Measurements from ENCODE around the gene MBD3.

MBD3 gene

GRCh38 chr19:1618157-1619093, 25.8 kb upstream of the MBD3 start:
- DNase-seq, result peak in 1 of 2 donors; percentile 37

GRCh38 chr19:1616875-1617274, 24.2 kb upstream of the MBD3 start:
- no peak for DNase-seq

DNA sequence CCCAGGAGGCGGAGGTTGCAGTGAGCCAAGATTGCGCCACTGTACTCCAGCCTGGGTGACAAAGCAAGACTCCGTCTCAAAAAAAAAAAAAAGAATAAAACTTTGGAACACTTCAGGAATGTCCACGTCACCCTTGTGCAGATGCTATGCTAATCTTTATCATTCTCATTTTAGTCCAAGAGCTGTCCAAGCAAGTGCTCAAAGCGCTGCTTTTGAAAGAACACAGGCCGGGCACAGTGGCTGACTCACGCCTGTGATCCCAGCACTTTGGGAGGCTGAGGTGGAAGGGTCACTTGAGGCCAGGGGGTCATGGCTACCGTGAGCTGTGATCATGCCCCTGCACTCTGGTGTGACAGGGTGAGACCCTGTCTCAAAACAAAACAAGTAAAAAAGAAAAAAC, 23.7 kb upstream of the MBD3 start:
- DNase-seq, result no peak

DNA sequence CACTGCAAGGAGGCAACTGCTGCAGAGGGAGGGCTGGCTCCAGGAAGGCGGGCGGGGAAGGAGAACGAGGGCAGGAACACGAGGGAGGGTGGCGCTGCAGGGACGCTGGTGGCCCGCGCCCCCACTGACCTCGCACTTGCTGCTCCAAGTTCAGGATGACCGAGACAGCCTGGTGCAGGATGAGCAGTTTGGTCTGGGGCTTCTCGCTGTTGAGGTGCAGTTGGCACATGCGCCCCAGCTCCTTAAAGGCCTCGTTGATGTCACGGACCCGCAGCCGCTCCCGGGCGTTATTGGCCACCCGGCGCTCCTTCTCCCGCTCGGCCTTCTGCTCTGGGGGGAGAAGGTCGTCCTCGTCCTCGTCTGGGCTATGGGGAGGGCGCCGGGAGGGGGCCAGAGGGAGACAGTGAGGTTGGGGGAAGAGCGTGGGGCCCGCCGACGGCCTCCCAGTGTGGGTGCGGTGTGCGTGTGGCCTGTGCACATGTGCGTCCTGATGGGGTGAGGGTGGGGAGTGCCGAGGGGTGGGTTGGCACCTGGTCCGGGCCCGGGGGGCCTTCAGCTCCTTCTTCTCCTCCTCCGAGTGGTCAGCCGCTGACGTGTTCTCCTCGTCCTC, 22.6 kb upstream of the MBD3 start:
- DNase-seq, result no peak

GRCh38 chr19:1613808-1614570, 21.3 kb upstream of the MBD3 start:
- DNase-seq, result no peak

DNA sequence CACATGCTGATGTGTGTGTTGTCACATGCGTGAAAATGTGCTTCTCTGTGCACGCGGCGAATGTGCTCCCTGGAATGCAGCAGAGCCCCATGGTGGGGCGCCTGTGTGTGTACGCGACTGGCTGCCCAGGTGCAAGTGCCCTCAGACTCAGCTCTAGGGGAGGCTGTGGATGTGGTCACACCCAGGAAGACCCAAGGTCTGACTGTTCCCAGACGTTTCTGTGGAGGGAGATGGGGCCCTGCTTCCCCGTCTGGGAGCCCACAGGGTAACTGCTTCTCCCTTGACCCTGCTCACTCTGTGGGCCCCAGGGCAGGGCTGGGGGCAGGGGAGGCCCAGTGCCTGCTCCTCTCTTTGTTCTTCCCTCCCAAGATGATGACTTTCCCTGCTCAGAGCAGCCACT, 20.5 kb upstream of the MBD3 start:
- DNase-seq, result no peak

GRCh38 chr19:1612114-1613086, 19.7 kb upstream of the MBD3 start:
- no peak for DNase-seq

DNA sequence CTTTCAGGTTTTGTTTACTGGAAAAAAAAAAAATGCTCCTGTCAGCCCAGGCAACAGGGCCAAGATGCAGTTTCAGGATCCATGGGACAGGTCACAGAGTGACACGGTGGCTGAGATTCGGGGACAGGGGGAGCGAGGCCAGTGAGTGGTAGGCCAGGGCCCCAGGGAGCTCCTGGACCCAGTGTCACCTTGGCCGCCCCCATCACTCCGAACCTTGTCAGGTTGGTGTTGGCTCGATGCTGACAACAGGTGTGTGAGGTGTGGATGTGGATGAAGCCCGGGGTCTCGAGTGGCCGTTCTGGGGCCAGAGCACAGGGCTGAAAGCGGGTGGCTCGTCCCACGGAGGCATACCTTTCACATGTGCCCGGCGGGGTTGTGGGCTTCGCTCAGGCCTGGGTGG, 18.7 kb upstream of the MBD3 start:
- no peak for DNase-seq

DNA sequence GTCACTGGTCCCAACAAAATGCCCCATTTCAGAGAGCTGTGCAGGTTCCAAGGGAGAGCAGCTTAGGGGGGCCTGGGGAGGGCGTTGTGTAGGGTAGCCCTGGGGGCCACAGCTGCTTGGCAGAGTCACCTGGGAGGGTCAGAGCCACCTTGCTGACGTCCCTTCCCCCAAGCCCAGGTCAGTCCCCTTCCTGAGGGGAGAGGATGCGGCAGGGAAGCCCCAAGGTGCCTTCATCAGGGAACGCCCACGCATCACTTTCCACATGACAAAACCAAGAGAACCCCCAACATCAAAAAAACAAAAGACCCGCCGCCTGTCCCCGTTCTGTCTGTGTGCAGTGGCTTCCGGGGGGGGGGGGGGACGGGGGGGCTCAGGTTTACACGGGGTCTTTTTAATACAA, 17.9 kb upstream of the MBD3 start:
- DNase-seq, result no peak

GRCh38 chr19:1609680-1610474, 17.2 kb upstream of the MBD3 start:
- no peak for DNase-seq

- peak; percentile 28 to 34 for DNase-seq
These were observed 16.4 kb upstream of the MBD3 start for GRCh38 chr19:1609103-1609396.

DNA sequence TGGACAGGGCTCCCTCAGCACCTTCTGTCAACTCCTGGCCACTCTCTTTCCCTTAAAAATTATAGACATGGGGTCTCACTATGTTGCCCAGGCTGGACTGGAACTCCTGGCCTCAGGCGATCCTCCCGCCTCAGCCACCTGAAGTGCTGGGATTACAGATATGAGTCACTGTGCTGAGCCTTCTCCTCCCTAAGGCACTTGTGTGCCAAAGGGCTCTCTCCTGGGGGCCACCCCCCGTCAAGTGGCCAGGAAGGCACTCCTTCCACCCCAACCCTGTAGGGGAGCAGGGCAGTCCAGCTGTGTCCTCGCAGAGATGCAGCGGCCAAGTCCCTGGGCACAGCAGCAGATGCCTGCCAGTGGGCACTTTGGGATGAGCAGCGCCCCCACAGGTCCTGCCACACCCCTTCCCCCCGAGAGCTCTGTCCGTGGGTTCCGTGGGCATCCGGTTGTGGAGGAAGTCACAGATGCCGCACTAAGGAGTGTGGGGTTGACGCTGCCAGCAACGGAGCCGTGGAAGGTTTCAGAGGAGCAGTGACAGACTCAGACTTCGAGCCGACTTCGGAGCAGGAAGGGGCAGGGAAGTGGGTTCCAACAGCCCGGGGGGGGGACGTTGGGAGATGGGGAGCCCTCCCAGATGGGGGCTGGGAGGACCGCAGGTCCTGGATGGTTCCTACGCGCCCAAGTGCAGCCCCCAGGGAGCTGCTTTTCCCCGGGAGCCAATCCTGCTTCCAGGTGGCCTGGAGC, 15.9 kb upstream of the MBD3 start:
- peak; percentile 18 to 48 for DNase-seq

DNA sequence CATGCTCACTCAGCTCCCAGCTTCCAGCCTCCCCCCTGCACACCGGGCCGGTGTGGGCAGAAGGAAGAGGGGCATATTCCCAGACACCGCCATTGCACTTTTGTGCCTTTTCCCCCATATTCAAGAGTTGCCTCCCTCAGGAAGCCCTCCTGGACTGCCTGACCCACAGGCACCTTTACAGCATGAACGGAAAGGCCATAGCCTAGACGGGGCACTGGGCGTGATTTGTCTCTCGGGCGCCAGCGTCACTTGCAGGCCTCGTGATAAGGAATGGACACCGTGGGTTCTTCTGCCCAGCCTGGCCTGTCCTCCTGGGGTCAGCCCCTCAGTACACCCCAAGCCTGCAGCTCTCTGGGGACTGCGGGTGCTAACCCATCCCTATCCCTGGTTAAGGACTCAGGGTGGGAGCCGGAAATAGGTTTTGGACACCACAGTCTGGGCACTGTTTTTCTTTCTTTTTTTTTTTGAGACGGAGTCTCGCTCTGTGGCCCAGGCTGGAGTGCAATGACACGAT, 13.5 kb upstream of the MBD3 start:
- no peak for DNase-seq

GRCh38 chr19:1605236-1606137, 12.8 kb upstream of the MBD3 start, which contains the start of gene UQCR11:
Gene UQCR11, minus strand, starts transcription at chr19:1605462. Its CDS starts 53 bp downstream, at chr19:1605409.
- peak; percentile 94 for DNase-seq

DNA sequence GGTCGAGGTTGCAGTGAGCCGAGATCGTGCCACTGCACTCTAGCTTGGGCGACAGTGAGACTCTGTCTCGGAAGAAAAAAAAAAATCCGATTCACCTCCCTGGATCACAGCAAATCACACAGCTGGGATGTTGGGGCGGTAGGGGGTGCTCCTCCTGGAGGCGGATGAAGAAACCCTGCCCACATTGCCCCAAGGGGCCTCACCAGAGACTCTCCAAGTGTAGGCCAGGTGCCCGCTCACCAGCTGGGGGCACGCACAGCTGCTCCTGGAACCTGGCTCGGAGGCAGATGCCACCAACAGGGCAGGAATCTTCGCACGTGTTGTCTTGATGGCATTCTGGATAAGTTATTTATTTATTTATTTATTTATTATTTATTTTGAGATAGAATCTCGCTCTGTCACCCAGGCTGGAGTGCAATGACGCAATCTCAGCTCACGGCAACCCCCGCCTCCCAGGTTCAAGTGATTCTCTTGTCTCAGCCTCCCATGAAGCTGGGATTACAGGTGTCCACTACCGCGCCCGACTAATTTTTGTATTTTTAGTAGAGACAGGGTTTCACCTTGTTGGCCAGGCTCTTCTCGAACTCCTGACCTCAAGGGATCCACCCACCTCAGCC, 9.5 kb upstream of the MBD3 start:
- DNase-seq, result no peak

DNA sequence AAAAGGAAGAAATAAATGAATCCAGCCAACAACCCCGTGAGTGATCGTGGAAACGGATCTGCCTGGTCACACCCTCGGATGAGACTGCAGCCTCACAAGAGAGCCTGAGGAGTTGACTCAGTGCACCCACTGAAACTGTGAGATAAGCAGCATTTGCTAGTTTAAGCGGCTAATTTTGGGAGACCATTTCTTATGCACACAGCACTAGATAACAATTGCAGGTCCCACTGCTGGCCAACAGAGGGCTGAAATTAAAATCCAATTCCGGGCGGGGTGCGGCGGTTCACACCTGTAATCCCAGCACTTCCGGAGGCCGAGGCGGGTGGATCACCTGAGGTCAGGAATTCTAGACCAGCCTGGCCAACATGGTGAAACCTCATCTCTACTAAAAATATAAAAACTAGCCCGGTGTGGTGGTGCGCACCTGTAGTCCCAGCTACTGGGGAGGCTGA, 9.0 kb upstream of the MBD3 start:
- DNase-seq, result no peak

- DNase-seq, result no peak
These were observed 6.8 kb upstream of the MBD3 start for GRCh38 chr19:1599460-1599846.

- DNase-seq, result no peak
These were observed 6.3 kb upstream of the MBD3 start for GRCh38 chr19:1598777-1599459.

DNA sequence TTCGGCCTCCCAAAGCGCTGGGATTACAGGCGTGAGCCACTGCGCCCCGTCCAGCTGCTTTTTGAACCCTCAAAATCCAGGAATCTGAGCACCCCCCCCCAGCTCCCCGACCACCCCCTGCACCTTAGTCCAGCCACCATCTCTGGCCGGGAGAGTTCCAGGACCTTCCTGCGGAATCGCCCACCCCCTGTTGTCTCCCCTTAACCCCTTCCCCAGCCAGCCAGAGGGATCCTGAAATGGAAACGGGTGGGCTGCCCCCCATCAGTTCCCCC, 772 bp upstream of the MBD3 start:
- DNase-seq, result no peak
